GM20431 (cell line): ENCODE measurements around the gene SDF4.

Experiments used
- in situ Hi-C: fragments of 300-500 bp; cut with MseI, MboI; formaldehyde crosslinking; loops from one replicate; pipeline ENCODE4 v1.15.0; 2020; ENCODE audit warnings: low sequenced_read_pairs; ENCODE audit not compliant: unreplicated experiment

The SDF4 gene

DNA sequence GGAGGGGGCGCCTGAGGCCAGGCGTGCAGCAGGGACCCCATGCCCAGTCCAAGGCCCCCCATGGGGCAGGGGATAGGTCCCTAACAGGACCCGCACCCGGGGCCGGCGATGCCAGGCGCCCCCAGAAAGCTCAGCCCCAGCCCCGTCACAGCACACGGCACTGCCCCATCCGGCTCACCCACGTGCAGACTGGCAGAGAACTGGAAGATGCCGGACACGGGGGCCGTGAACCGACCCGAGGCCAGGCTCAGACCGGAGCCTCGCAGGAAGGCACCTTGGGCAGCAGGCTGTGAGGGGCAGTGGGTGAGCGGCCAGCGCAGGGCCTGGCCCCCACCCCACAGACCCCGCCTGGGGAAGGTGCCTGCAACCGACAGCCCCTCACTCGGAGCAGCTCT, 11.5 kb upstream of the SDF4 start:
- in situ Hi-C loops, result no loop called here

- in situ Hi-C loops, result no loop called here
Measured at GRCh38 chr1:1242461-1243265, 10.9 kb upstream of the SDF4 start.

DNA sequence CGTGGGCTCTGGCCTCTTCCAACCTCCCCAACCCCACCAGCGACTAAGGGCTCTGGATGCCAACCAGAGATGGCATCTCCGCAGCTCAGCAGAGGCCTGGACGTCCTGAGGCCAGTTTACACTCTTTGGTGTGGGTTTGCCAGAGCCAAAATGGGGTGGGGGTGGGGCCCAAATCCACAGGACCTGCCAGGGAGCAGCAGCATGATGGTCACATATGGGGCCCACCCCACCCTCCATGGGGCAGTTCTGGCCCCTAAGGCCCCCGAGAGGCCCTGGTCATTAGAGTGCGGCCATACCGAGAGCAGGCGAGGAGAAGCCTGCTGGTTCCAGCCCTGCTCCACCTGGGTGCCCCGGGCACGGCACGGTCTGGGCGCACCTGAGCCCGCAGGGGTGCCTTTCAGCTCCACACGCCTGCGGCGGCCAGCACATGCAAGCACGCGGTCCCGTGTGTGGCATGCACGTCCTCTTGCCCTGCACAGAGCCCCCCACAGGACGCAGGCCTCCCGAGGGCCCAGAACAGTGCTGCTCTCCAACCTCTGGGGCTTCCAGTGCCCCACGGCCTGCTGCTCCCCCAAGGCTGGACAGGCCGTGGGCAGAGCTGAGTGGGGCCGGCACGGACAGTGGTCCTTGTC, 9.9 kb upstream of the SDF4 start:
- in situ Hi-C loops, result no loop called here

DNA sequence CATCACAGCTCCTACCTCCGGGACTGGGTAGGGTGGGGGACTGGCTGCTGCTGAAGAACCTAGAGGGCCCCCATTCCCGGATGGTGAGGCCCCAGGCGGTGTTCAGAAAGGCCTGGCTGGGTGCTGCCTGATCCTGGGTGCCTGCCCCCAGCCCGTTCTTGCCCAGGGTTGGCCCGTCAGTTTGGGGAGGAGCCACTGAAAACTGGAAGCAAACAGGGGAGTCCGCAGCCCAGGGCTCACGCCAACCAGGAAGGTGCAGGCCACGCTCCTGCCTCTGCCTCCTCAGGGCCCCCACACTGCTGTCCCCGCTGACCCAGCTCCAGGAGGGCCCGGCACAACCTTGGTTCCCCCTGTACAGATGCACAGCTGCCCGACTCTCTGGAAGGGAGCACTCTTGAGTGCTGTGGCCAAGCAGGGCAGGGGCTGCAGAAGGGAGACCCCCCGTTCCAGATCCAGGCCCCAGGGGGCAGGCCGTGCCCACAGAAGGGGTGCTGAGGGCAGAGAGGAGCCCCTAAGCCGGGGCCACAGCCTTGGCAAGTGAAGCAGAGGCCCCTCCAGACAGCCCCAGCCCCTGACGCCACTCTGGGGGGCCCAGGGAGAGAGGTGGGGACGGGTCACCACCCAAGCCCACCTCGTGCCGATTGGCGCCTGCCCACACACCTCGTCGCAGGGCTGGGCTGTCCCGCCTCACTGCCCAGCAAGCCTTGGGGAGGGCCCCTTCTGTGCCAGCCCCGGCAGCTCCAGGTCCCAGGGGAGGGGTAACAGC, 9.2 kb upstream of the SDF4 start:
- in situ Hi-C loops, result no loop called here

DNA sequence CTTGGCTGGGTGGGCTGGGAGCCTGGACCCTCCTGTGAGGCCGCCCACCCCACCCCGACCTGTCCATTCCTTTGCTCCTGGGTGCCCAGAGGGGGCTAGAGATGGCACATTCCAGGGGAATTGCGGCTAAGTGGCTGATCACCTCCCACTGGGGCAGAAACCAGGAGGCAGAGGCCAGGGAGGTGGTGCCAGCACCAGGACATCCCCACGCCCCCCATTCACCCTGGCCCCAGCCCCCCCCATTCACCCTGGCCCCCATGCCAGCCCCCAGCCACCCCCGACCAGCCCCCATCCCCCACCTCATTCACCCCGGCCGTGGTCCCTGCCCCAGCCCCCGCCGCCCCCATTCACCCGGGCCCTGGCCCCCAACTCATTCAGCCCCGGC, 8.5 kb upstream of the SDF4 start:
- in situ Hi-C loops, result no loop called here

- in situ Hi-C loops, result no loop called here
Measured at GRCh38 chr1:1239614-1240347, 8.0 kb upstream of the SDF4 start.

- in situ Hi-C loops, result no loop called here
Measured at GRCh38 chr1:1239227-1239613, 7.4 kb upstream of the SDF4 start.

DNA sequence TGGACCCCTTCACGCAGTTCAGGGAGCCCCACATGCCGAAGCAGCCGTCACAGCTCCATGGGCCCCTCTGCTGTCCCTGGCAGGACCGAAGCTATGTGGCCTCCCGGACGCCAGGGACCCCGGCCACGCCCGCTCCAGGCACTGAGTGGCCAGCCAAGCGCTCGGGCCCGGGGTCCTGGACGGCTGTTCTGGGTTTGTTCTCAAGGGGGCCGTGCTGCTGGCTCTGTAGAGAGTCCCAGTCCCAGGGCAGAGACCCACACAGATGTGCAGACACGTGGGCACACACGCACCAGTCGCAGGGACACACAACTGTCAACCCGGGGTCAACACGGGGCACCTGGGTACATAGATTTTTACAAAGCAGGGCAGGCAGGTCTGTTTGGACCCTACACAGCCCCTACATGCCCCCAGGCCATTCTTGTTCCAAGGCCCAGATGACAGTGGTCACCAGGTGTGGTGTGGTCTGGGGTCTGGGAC, 6.9 kb upstream of the SDF4 start:
- in situ Hi-C loops, result no loop called here

DNA sequence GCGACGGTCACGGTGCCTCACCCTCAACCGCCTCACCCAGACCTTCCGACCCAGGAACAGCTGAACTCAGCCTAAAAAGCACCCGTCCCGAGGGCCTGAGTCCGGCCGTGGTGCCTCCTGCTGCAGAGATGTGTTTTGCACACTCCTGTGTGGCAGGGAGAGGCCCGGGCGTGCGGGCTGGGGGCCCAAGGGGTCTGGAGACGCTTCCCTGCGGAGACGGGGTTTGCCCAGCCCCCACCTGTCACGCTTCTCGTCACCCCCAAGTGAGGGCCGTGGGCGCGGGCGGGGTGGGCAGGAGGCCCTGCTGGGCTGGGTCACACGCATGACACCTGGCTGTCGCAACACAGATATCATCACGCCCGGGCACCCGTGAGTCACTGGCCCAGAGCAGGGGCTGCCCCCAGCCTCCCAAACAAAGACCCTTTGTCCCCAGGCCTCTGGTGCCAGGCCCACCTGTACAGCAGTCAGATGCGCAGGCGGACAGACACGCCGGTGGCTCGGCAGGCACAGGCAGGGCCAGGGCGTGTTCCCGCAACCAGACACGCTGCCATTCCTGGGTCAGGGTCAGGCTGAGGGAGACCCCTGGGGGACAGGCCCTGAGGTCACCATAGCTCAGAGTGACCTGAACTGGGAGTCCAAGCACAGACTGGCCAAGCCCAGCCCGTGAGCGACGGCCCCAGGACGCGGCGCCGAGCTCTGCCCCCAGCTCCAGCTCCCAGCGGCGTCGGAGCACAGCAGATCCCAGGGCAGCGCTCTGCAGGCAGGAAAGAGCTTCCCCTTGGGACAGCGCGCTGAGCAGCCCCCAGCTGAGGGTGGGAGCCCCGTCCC, 6.3 kb upstream of the SDF4 start:
- in situ Hi-C loops, result no loop called here

GRCh38 chr1:1236945-1237873, 5.4 kb upstream of the SDF4 start:
- in situ Hi-C loops, result no loop called here

GRCh38 chr1:1236176-1236763, 4.5 kb upstream of the SDF4 start:
- in situ Hi-C loops, result no loop called here

DNA sequence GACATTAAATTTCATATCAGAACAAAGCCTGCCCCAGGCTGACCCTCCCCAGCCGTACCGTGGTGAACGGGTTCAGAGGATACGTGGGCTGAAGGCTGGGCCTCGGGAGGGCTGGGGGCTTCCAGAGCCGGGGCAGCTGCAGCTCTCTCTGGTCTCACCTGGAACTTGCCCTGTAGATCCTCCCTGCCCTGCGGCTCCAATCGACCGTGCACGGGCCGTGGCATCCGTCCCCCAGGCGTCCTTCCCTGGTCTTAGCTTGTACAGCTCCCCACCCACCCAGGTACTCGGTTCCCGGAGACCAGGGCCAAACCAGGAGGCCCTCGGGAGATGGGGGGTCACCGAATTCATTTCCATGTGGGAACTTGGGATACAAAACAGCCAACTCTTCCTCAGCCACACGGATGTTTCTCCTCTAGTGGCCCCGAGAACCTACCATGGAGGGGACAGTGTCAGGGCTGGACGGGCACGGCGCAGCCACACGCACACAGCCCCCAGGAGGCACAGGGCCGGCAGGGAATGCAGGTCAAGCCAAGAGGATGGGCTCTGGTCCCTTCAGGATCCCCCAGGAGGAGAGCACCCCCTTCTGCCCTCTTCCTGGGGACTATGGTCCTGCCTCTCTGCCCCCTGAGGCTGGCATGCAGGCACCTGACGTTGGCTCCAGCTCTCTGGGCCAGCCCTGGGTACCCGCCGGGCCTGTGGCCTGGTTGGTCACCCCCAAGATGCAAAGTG, 3.4 kb upstream of the SDF4 start:
- in situ Hi-C loops, result no loop called here

DNA sequence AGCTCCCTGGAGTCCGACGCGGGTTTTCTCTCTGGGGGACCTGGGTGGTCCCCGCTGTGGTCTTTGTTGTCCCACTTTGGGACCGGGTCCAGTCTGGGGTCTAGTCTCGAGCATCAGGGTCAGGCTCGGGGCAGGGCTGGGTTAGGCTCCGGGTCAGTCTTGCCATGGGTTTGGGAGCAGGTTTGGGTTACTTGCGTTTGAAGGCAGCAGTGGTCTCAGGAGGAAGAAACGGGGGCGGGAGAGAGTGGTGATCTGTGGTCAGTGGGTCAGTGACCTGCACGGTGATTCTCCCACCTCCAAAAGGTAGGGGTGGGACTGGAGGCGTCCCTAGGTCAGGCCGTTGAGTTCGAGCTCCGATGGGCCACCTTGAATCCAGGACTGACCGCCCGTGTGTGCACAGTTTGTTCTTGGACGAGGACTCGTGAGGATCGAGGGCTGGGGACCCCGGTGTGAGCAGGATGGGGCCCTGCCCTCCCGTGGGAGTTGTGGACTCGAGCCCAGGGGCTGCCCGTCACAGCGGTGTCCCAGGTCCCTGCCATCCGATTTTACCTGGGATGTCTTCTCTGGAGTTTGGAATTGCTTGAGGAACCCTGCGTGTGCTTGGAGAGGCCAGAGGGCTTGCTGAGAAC, 2.5 kb upstream of the SDF4 start:
- in situ Hi-C loops, result no loop called here

GRCh38 chr1:1233567-1233892, 1.7 kb upstream of the SDF4 start:
- in situ Hi-C loops, result no loop called here

DNA sequence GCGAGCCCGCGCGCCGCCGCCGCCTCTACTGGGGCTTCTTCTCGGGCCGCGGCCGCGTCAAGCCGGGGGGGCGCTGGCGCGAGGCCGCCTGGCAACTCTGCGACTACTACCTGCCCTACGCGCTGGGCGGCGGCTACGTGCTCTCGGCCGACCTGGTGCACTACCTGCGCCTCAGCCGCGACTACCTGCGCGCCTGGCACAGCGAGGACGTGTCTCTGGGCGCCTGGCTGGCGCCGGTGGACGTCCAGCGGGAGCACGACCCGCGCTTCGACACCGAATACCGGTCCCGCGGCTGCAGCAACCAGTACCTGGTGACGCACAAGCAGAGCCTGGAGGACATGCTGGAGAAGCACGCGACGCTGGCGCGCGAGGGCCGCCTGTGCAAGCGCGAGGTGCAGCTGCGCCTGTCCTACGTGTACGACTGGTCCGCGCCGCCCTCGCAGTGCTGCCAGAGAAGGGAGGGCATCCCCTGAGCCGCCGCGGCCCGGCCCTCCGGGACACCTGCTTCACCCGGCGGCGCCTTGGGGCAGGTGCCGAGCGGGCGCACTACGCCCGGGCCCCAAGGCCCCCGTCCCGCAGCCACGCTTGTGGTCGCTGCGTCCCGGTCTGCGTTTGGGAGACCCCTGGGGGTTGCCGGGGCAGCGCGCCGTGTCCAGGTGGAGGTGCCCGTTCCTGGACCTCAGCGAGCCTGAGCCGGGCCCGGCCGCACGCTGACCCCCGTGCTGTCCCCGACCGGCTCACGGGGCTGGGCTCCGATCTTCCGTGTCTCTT, 1.2 kb upstream of the SDF4 start:
- in situ Hi-C loops, result no loop called here

DNA sequence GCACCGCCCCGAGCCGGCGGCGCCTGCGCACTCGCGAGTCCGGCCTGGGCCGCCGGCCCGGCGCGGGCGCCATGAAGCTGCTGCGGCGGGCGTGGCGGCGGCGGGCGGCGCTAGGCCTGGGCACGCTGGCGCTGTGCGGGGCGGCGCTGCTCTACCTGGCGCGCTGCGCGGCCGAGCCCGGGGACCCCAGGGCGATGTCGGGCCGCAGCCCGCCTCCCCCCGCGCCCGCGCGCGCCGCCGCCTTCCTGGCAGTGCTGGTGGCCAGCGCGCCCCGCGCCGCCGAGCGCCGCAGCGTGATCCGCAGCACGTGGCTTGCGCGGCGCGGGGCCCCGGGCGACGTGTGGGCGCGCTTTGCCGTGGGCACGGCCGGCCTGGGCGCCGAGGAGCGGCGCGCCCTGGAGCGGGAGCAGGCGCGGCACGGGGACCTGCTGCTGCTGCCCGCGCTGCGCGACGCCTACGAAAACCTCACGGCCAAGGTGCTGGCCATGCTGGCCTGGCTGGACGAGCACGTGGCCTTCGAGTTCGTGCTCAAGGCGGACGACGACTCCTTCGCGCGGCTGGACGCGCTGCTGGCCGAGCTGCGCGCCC, 501 bp upstream of the SDF4 start, which contains the start of gene B3GALT6:
Gene B3GALT6 (plus strand): TSS at position 30 of the 588 bp plus-strand sequence. CDS start 42 bp downstream, at position 72.
- in situ Hi-C loops, result no loop called here
